Upper lobe of left lung (tissue), 4 donors: Measurements from ENCODE around the gene ETFDH.

Experiments
- CTCF ChIP-seq, 6 experiments: fragments of 450-650 bp in 4 of 6; fragments of 200-600 bp in 2 of 6; sonication (generic) in 2 of 6; IDR thresholded peaks; one replicate each; pipeline ENCODE4 v1.5.1; 2016 to 2019; ENCODE audit warnings: antibody characterized with exemption in 6 of 6
- EP300 ChIP-seq, 4 donors: sonication (generic); formaldehyde crosslinking; IDR thresholded peaks; one replicate each; pipeline ENCODE4 v1.5.1; 2017; ENCODE audit warnings: antibody characterized with exemption in 4 of 4, control low read depth in 2 of 4
- POLR2A ChIP-seq, 4 donors: fragments of 450-650 bp; IDR thresholded peaks; one replicate each; pipeline ENCODE4 v1.5.1; 2016 to 2017; ENCODE audit warnings: antibody characterized with exemption in 4 of 4, mild to moderate bottlenecking in 2 of 4

GRCh38 chr4:158710814-158711213, 38.7 kb downstream of the ETFDH start:
- TF ChIP-seq CTCF (IDR thresholded peaks at IDR 0.05) (no peak), EP300 (IDR thresholded peaks at IDR 0.05) (no peak), POLR2A (IDR thresholded peaks at IDR 0.05) (no peak)
